Fibroblast of skin of back (primary cell): Measurements from ENCODE around the gene GRM1.

ENCODE experiments used
- DNase-seq: peaks from one replicate; pipeline ENCODE4 v3.0.0-alpha.2; 2013

Gene GRM1

DNA sequence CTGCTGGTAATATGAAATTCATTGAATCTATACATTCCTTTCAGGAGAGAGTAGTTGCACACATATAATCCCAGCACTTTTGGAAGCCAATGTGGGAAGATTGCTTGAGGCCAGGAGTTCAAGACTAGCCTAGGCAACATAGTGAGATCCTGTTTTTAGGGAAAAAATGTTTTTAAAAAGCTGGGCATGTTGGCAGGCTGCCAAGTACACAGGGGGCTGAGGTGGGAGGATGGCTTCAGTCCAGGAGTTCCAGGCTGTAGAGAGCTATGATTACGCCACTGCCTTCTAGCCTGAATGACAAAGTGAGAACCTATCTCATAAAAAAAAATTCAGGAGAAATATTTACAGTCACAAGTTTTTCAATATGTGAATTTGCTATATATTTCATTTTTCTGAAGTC, 71.9 kb downstream of the GRM1 start:
- DNase-seq = no peak

DNA sequence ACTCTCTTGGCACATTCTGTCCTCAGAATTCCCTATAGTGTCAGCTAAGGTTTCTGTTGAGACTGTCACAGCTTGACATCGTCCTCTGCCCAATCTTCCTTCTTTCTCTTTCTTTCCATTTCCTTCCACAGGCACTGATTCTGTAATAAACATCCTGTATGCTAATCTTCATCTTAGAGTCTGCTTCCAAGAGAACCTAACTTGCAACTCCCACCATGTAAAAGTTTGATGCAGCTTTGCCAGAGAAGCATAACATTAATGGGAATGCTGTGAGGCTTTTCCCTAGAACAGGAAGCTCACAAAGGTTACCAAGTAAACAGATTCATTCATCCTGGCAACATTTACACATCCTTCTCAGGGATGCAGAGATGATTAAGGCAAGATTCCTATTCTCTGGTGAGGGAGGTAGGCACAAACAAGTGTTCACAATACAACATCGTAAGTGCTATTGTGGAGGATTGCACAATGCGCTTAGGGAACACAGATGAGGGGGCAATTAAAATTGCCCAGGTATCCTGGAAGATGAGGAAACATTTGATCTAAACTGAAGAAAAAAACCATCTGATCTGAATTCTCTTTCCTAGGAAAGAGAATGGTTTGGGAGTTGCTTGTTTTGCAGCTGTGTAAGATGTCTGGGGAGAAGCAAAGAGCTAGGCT, 74.7 kb downstream of the GRM1 start:
- no peak for DNase-seq

DNA sequence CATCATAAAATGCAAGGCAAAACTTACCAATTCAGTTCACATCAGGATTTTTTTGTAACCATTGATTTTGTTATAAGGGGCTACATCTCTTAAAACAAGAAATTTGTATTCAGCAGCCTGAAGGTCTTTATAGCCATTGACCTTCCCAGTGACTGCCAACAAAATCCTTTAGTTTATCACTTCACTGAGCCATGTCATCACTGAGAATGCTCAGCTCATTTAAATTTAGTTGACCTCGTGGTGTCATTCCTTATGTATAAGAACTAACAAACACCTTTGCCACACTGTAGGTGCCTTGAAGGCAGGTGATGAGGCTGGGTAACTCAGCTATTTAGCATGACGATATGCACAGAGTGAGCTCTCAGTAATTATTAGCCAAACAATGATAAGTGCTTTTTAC, 77.7 kb downstream of the GRM1 start:
- no peak for DNase-seq

DNA sequence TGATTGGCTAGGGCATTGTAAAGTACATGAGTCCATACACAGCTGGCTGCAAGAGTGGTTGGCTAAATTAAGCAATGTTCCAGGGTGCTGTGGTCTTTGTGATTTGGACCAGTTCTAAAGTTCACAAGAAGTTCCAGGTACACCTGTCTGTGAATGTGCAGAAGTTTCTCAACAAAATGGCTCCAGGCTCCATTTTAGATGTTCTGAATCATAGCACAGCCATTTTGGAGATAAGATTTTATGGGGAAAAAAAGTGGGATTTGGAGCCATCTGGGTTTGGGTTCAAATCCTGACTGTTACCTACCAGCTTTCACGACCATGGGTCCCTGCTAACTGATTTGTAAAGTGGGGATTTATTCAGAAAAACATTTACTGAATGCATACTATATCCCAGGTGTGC, 82.1 kb downstream of the GRM1 start:
- DNase-seq = no peak

- no peak for DNase-seq
Observed at GRCh38 chr6:146111881-146112450, 83.1 kb downstream of the GRM1 start.

DNA sequence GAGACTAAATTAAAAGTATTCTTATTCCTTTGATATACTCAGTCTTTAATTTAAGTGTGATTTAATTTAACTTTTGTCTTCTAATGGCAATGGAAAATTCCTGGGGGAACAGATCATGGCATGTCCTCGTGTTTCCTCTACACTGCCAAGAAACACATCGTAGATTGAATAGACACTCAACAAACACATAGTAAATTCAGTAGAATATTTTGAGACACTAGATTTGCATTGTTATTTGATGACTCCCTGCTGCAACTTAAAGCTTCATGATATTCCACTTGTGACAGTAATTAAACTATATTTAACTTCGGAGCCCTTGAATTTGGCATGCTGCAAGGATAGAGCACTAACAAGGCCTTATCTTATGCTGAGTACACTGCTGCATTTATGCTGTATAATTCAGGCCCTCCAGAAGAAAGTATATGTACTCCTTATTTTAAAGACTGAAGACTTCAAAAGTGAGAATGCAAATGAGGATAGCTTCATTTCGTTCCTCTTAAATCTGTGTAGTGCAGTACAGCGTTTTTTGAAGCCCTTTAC, 84.3 kb downstream of the GRM1 start:
- DNase-seq = no peak

DNA sequence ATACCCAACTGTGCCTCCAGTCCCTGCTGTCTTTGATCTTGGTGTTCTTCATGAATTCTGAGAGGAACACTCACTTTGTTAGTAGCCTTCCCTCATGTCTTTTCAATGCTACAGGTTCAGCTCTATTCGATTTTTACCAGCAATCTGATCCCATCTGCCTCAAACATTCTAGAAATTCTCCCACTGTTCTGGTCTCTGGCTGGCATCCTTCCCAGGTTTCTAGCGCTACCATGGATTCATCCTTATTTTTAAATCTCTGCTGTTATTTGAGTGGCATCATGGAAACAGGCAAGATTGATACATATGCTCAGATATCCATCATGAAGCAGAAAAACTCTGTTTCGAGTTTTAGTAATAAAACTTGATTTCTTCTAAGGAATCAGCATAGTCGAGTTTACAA, 94.8 kb downstream of the GRM1 start:
- DNase-seq = no peak

GRCh38 chr6:146127447-146128215, 98.8 kb downstream of the GRM1 start:
- no peak for DNase-seq

DNA sequence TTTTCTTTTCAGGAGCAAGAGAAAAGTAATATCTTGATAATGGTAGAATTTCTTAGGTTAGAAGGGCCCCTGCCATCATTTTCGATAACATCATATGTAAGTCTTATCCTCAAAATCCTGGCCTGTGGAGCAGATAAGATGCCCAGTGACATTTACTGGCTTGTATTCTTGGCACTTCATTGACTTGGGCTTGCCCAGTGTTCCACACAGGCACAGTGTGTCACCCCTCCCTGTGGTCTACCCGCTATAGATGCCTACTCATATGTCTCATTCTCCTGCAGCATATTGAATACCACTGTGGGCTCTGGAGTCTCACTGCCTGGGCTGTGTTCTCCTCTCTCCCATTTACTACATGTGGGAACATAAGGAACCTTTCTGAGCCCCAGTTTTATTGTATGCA, 105.0 kb downstream of the GRM1 start:
- DNase-seq = no peak

DNA sequence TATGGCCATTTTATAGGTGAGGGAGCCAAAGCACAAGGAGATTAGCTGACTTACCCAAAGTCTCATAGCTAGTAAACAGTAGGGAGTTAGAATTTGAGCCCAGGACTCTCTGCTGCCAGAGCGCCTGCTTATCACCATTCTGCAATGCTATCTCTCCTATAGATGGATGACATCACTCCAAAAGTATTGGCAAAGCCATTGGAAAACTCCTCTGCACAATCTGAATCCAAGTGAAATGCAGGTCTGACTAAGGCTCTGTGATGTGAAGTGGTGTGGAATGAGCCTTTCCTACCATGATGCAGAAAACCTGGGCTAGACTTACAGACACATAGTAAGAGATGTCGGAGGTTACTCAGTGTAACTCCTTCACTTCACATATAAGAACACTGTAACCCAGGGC, 106.3 kb downstream of the GRM1 start:
- no peak for DNase-seq

GRCh38 chr6:146146836-146147235, 118.0 kb downstream of the GRM1 start:
- DNase-seq = no peak

DNA sequence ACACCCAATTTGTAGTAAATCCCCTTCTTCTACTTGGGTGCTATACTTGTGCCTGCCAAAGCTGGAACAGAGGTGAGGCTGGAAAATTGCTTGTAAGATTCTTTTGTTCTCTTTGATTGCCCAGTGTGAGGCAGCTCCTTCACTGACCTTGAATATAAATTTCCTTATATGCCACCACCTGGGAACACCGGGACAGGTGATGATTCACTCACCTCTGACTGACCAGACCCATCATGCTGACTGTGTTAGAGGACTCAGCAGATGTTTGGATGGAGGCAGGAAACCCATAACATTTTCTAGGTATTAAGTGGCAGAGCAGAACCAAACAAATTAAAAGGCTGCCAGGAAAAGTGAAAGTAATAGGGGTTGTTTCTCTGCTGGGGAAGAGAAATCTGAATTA, 120.9 kb downstream of the GRM1 start:
- no peak for DNase-seq

DNA sequence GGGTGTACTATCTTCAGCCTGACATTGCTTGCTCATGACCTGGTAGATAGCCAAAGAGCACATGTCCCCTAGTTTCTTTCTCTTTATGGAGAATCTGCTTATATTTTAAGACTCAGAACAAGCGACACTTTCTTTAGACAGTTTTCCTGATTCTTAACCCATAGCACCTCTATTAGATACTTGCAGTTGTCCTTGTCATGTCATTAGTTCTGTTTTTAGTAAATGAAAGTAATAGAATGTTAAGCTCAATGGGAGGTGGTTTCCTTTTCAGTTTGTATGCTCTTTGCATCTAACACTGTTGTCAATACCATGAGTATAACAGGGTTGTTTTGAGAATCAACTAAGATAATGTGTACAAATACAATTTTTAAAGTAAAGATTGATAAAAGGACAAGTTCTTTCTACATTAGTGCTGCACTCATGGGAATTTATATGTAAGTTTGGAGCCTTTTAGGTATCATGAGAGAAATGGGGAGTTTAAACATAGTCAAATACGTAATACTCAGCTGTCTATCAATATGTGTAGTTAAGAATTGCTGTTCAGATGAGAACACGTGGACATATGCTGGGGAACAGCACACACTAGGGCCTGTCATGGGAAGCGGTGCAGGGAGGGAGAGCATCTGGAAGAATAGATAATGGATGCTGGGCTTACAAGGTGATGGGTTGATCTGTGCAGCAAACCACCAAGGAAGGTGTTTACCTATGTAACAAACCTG, 124.3 kb downstream of the GRM1 start:
- no peak for DNase-seq

DNA sequence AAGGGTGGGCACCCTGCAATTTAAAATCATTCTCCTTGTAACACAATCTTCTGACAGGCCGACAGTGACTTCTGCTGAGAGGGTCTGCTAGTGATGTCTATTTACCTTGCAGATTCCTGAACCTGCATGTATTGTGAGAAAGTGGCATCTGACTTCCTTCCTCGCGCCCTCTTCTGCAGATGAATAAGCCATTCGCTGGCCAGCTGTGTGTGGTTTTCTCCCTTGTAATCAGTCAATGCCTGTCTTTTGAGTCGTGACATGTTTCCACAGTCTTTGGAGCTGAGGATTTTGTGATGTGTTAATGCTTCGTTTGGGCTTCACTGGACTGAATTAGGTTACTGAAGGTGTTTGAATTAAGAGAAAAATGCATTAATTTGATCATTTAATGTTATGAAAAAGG, 125.3 kb downstream of the GRM1 start:
- DNase-seq = no peak

DNA sequence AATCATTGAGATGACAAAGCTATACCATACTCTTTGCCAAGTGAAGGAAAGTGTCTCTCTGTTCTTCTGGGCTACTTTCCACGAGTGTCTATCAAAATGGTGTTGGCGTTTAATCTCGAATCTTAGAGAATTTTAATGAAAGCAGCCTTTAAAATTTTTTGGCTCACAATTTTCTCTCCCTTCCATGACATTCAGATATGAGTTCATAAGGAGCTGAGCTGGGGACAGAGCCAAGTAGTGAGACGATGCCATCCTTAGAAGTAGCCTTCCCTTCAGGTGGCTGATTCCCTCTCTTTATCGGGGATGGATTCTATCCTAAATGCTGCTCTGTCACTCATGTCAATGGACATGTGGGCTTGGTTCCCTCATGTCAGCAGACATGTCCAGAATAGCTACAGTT, 132.8 kb downstream of the GRM1 start:
- no peak for DNase-seq

DNA sequence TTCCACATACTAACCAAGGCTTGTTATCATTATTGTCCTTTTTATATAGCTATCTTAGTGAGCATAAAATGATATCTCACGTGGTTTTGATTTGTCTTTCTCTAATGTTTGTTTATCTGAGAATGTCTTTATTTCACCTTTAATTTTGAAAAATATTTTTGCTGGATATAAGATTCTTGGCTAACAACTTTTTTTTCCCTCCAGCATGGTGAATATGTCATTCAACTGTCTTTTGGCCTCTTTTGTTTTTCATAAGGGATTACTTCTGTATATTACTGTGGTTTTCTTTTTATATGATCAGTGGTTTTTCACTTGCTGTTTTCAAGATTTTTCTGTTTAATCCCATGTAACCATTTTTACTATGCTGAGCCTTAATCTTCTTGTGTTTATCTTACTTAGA, 141.0 kb downstream of the GRM1 start:
- no peak for DNase-seq

- no peak for DNase-seq
Observed at GRCh38 chr6:146177785-146178184, 148.9 kb downstream of the GRM1 start.

- DNase-seq = no peak
Observed at GRCh38 chr6:146183831-146184230, 155.0 kb downstream of the GRM1 start.

DNA sequence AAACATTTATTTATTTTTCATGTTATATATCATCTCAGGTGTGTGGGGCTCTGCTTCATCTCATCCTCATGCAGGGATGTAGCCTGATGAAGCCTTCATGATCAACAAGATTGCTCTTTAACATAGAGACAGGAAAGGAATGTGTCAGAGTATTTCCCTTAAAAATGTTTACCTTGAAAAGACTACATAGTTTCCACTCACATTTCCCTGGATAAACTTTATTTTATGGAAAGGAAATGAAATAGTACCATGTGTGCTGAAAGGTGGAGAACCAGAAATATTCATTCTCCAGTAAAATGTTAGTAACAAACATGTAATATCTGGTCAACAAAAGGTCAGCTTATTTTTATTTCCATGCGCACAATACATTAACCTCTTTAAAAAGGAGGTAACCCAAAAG, 155.8 kb downstream of the GRM1 start:
- no peak for DNase-seq

GRCh38 chr6:146189131-146189530, 160.3 kb downstream of the GRM1 start:
- DNase-seq = no peak

- DNase-seq = no peak
Observed at GRCh38 chr6:146190581-146190980, 161.7 kb downstream of the GRM1 start.

DNA sequence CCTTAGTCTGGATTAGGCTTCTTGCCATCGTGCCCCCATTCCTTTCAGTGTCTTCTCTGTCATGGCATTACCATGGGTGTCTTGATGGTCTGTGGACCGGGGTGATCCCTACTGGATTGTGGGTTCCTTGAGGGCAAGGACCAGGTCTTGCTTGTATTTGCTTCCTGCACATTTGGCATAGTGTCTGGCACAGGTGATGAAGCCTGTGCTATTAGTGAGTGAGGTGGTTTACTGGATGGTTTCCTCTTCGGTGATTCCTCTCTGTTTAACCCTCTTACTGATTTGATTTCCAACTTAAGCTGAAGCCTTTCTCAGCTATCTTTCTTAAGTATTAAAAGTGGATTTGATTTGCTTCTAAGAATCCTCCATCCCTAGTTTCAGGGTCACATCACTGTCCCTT, 162.3 kb downstream of the GRM1 start:
- DNase-seq = no peak

GRCh38 chr6:146191612-146192011, 162.8 kb downstream of the GRM1 start:
- DNase-seq = no peak
